Measurements from ENCODE around the gene SPATS2L.

Gene SPATS2L

DNA sequence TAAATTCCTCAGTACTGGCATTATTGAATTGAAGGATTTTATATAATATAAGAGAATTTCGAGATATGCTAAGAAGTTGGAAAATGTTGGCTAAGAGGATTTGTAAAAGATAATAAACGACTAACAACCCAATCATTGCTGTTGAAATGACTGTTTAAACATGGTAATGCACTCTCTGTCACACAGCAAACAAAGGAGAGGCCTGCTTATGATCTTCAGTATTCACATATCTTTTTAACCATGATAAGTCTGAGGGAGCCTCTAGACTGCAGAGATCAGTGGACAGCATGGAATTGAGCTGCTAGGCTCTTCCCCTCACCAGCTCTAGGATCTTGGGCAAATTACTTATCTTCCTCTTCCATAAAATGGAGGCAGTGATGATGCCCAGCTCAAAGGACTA lies 200.7 kb downstream of the SPATS2L start:
- no peak for TF ChIP-seq REST (IDR thresholded peaks at IDR 0.05; ENCODE audit: low read depth)
- TF ChIP-seq ZBTB7A (IDR thresholded peaks at IDR 0.05; ENCODE audit: low read depth), result no peak
- no peak for TF ChIP-seq EP300 (IDR thresholded peaks at IDR 0.05; ENCODE audit: borderline replicate concordance)
- TF ChIP-seq YY1 (IDR thresholded peaks at IDR 0.05; ENCODE audit: low read depth), result no peak
- TF ChIP-seq RAD21 (IDR thresholded peaks at IDR 0.05; ENCODE audit: low read depth), result no peak
- no peak for TF ChIP-seq TCF12 (IDR thresholded peaks at IDR 0.05; ENCODE audit: low read depth)
- TF ChIP-seq, protein P1, sequence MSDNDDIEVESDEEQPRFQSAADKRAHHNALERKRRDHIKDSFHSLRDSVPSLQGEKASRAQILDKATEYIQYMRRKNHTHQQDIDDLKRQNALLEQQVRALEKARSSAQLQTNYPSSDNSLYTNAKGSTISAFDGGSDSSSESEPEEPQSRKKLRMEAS (IDR thresholded peaks at IDR 0.05), result no peak
- TF ChIP-seq CREB1 (IDR thresholded peaks at IDR 0.05; ENCODE audit: low read depth), result no peak
- TF ChIP-seq, protein P2, sequence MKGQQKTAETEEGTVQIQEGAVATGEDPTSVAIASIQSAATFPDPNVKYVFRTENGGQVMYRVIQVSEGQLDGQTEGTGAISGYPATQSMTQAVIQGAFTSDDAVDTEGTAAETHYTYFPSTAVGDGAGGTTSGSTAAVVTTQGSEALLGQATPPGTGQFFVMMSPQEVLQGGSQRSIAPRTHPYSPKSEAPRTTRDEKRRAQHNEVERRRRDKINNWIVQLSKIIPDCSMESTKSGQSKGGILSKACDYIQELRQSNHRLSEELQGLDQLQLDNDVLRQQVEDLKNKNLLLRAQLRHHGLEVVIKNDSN (IDR thresholded peaks at IDR 0.05), result no peak
- TF ChIP-seq CEBPB (IDR thresholded peaks at IDR 0.05), result no peak
- TF ChIP-seq NFIC (IDR thresholded peaks at IDR 0.05), result no peak
- TF ChIP-seq FOXM1 (IDR thresholded peaks at IDR 0.05; ENCODE audit: borderline replicate concordance, low read depth), result no peak

DNA sequence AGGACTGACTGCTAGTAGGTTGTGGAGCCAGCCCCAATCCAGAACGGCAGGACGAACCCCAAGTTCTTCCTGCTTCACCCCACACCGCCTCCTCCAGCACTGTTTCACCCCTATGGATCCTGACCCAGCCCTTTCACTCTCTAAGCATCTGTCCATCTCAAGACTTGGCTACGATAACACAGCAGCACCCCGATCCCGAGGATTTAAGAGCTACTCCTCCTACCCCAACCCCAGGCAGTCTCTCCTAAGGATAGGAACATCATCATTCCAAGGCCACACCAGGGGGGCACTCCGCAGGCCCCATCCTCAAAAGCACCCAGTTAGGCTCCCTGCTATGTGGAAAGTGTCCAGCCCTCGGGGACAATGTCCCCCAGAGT lies 202.7 kb downstream of the SPATS2L start:
- TF ChIP-seq TAF1 (IDR thresholded peaks at IDR 0.05; ENCODE audit: low read depth) (no peak), EGR1 (IDR thresholded peaks at IDR 0.05) (no peak), TCF12 (IDR thresholded peaks at IDR 0.05; ENCODE audit: low read depth) (no peak), TEAD4 (IDR thresholded peaks at IDR 0.05) (no peak), CREB1 (IDR thresholded peaks at IDR 0.05; ENCODE audit: low read depth) (no peak), ZBTB7A (IDR thresholded peaks at IDR 0.05; ENCODE audit: low read depth) (no peak), REST (IDR thresholded peaks at IDR 0.05; ENCODE audit: low read depth) (no peak)

DNA sequence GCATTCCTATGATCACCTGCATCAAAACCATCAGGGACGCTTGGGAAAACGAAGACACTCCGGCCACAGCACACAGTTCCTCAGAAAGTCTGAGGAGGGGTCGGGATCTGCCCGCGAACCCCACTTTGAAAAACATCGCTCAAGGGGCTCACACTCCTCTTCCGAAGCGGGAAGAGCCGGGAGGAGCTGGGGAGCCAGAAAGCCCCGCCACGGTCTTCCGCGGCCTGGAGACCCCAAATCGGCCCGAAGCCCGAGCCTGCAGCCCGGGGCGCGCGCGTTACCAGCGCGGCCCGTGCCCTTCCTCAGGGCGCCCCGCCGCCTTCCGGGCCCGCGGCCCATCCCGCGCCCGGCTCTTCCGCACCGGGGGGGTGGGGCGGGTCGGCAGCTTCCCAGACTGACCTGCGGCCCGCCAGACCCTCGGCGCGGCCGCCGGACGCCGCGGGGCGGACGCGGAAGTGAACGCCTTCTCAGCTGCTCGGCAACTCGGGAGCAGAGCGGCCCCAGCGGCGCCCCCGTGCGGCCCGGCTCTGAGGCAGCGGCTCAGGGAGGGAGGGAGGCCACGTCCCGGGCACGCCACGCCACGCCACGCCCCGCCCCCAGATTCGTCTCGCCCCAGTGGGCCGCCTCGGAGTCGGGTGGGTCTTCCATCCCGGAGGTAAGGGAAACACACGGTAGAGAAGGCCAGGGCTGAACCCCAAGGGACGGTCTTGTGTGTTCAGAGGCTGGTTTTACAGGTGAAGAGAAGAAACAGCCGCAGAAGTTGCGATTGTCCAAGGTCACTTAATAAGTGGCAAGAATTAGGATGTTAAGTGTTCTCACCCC lies 203.3 kb downstream of the SPATS2L start, which contains the start of gene KCTD18:
TSS of gene KCTD18 (minus strand) at position 457 of the 822 bp plus-strand sequence. CDS start 3,052 bp downstream, outside the sequence.
- TF ChIP-seq TAF1 (IDR thresholded peaks at IDR 0.05; ENCODE audit: low read depth) (0 out of 2 replicates have a peak, but pooled peaks have one; percentile 58), RAD21 (IDR thresholded peaks at IDR 0.05; ENCODE audit: low read depth) (peak; percentile 49; the same call in 1 of the 2 replicates), TEAD4 (IDR thresholded peaks at IDR 0.05) (0 out of 2 replicates have a peak, but pooled peaks have one; percentile 11), REST (IDR thresholded peaks at IDR 0.05; ENCODE audit: low read depth) (no peak), ZBTB7A (IDR thresholded peaks at IDR 0.05; ENCODE audit: low read depth) (peak; percentile 71), FOXM1 (IDR thresholded peaks at IDR 0.05; ENCODE audit: borderline replicate concordance, low read depth) (no peak), NFIC (IDR thresholded peaks at IDR 0.05) (no peak), CEBPB (IDR thresholded peaks at IDR 0.05) (no peak), CREB1 (IDR thresholded peaks at IDR 0.05; ENCODE audit: low read depth) (no peak), EGR1 (IDR thresholded peaks at IDR 0.05) (0 out of 2 replicates have a peak, but pooled peaks have one; percentile 7), EP300 (IDR thresholded peaks at IDR 0.05; ENCODE audit: borderline replicate concordance) (0 out of 2 replicates have a peak, but pooled peaks have one; percentile 11), YY1 (IDR thresholded peaks at IDR 0.05; ENCODE audit: low read depth) (peak; percentile 44; the same call in 1 of the 2 replicates), TCF12 (IDR thresholded peaks at IDR 0.05; ENCODE audit: low read depth) (peak; percentile 54; the same call in 1 of the 2 replicates)
- TF ChIP-seq, protein P1 (IDR thresholded peaks at IDR 0.05), result peak; percentile 60
- TF ChIP-seq, protein P2 (IDR thresholded peaks at IDR 0.05), result no peak

DNA sequence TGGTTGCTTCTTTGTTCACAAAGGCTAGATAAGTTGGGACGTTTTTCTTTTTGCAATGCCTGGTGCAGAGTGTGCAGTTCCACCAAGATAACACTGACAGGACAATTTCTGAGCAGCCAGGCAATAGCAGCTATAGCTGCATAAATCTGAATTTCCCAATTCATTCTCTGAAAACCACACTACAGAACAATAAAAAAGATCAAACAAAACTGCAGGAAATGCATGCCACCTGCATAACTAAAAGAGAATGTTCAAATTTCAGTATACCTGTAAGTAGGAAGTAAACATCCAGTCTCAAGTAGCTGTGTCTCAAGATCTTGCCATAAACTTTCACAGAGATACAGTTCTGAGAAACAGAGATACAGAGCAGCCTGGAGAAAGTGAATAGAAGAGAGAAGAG lies 208.7 kb downstream of the SPATS2L start:
- TF ChIP-seq TEAD4 (IDR thresholded peaks at IDR 0.05), result no peak
- no peak for TF ChIP-seq CREB1 (IDR thresholded peaks at IDR 0.05; ENCODE audit: low read depth)
- TF ChIP-seq NFIC (IDR thresholded peaks at IDR 0.05), result no peak
- TF ChIP-seq, protein P2 (IDR thresholded peaks at IDR 0.05), result no peak
- TF ChIP-seq FOXM1 (IDR thresholded peaks at IDR 0.05; ENCODE audit: borderline replicate concordance, low read depth), result no peak
- no peak for TF ChIP-seq CEBPB (IDR thresholded peaks at IDR 0.05)
- no peak for TF ChIP-seq EP300 (IDR thresholded peaks at IDR 0.05; ENCODE audit: borderline replicate concordance)
- TF ChIP-seq ZBTB7A (IDR thresholded peaks at IDR 0.05; ENCODE audit: low read depth), result no peak
- TF ChIP-seq TCF12 (IDR thresholded peaks at IDR 0.05; ENCODE audit: low read depth), result no peak
- no peak for TF ChIP-seq YY1 (IDR thresholded peaks at IDR 0.05; ENCODE audit: low read depth)
- TF ChIP-seq EGR1 (IDR thresholded peaks at IDR 0.05), result no peak
- TF ChIP-seq REST (IDR thresholded peaks at IDR 0.05; ENCODE audit: low read depth), result no peak
- no peak for TF ChIP-seq RAD21 (IDR thresholded peaks at IDR 0.05; ENCODE audit: low read depth)
- TF ChIP-seq TAF1 (IDR thresholded peaks at IDR 0.05; ENCODE audit: low read depth), result no peak
- TF ChIP-seq, protein P1 (IDR thresholded peaks at IDR 0.05), result no peak

All from Ishikawa (cell line).